Lower leg skin (tissue), 4 donors: ENCODE measurements around the gene KEAP1. TPM values are rescaled to one million over a fixed set of nuclear protein-coding genes. Genes with fewer than 3 reads are reported as not detected.

Experiments
- DNase-seq, 2 donors: peaks; one replicate each; pipeline ENCODE4 v3.0.0-alpha.2; 2019; ENCODE audit warnings: low spot score in 2 of 2
- H3K4me3 ChIP-seq: fragments of 200-600 bp; sonication (generic); 2 replicates; pipeline ENCODE4 v1.5.1; 2017; ENCODE audit warnings: mild to moderate bottlenecking, low read depth; ENCODE audit not compliant: poor library complexity, severe bottlenecking
- CTCF ChIP-seq, 3 donors: fragments of 450-650 bp; IDR thresholded peaks; one replicate each; pipeline ENCODE4 v1.5.1; 2016; ENCODE audit warnings: antibody characterized with exemption in 3 of 3, mild to moderate bottlenecking in 3 of 3, moderate library complexity in 2 of 3
- POLR2A ChIP-seq, 2 donors: fragments of 450-650 bp; IDR thresholded peaks; one replicate each; pipeline ENCODE4 v1.6.1; 2016 to 2017; ENCODE audit warnings: antibody characterized with exemption in 2 of 2, mild to moderate bottlenecking in 1 of 2, moderate library complexity in 1 of 2
- WGBS, 2 donors: methylation state at CpG; one replicate each; pipeline ENCODE4 v1.1.5; 2018; 5-methylcytosine and 5-hydroxymethylcytosine counted together
- intact Hi-C: fragments of 100-400 bp; cut with DNase I; formaldehyde crosslinking; loops from one replicate; pipeline ENCODE4 v1.15.0; 2023; ENCODE audit warnings: low total_unique reads
- total RNA-seq, 4 donors: library from RNA; depleted of rRNA; stranded (reverse); fragments of >200 nt; gene quantifications; one replicate each; pipeline ENCODE4 v1.1.0, GENCODE V29; 2016

KEAP1 gene
- total RNA-seq, 4 donors from 2014 or later = 81.6 to 102 (median 89.0) TPM

GRCh38 chr19:10452726-10453618 lies 50.2 kb downstream of the KEAP1 start:
- intact Hi-C loops = no loop called here
- H3K4me3 ChIP-seq = no peak overlapping the region
- DNase-seq = no peak
- WGBS, 2 donors = 41 to 46% methylated on average over 5 to 20 of the region's 25 CpGs
- TF ChIP-seq POLR2A (IDR thresholded peaks at IDR 0.05) (no peak), CTCF (IDR thresholded peaks at IDR 0.05) (no peak)

GRCh38 chr19:10450853-10451609 lies 52.1 kb downstream of the KEAP1 start:
- TF ChIP-seq POLR2A (IDR thresholded peaks at IDR 0.05) (no peak), CTCF (IDR thresholded peaks at IDR 0.05) (no peak)
- no peak overlapping the region for H3K4me3 ChIP-seq
- WGBS, 2 donors = 69 to 70% methylated on average over 21 to 23 of the region's 25 CpGs
- intact Hi-C loops = no loop called here
- no peak for DNase-seq

- DNase-seq = no peak
- H3K4me3 ChIP-seq = no peak overlapping the region
- intact Hi-C loops = no loop called here
- 78 to 86% methylated on average over 14 of the region's 14 CpGs for WGBS, 2 donors
- TF ChIP-seq CTCF (IDR thresholded peaks at IDR 0.05) (no peak), POLR2A (IDR thresholded peaks at IDR 0.05) (no peak)
Observed at GRCh38 chr19:10450191-10450852, 52.8 kb downstream of the KEAP1 start.

GRCh38 chr19:10449037-10449436 lies 54.1 kb downstream of the KEAP1 start:
- no peak for TF ChIP-seq CTCF (IDR thresholded peaks at IDR 0.05)
- TF ChIP-seq POLR2A (IDR thresholded peaks at IDR 0.05) = no peak
- intact Hi-C loops = no loop called here
- no peak for DNase-seq
- H3K4me3 ChIP-seq = no peak overlapping the region
- 93 to 94% methylated on average over 7 of the region's 7 CpGs for WGBS, 2 donors

GRCh38 chr19:10442698-10443097 lies 60.5 kb downstream of the KEAP1 start:
- no peak overlapping the region for H3K4me3 ChIP-seq
- TF ChIP-seq POLR2A (IDR thresholded peaks at IDR 0.05) (no peak), CTCF (IDR thresholded peaks at IDR 0.05) (no peak)
- intact Hi-C loops = no loop called here
- 93% methylated on average over 3 of the region's 3 CpGs for WGBS, 2 donors
- no peak for DNase-seq
